H1 (cell line): Measurements from ENCODE around the gene CROCC2. TPM values are rescaled to one million over a fixed set of nuclear protein-coding genes. Genes with fewer than 3 reads are reported as not detected.

Experiments used
- CTCF ChIA-PET: fragments of 300-600 bp; sonication (Branson Sonifier 250); formaldehyde crosslinking; loops from one replicate; lab custom pipeline; 2021; ENCODE audit not compliant: partially characterized antibody; lab: Charles Lee
- POLR2A ChIA-PET: fragments of 300-600 bp; sonication (Branson Sonifier 250); formaldehyde crosslinking; loops from one replicate; lab custom pipeline; 2021; ENCODE audit warnings: inconsistent platforms; ENCODE audit not compliant: partially characterized antibody; lab: Charles Lee
- DNase-seq, 2 experiments: peaks; one replicate each; pipeline versions ENCODE4 v3.0.0 to v3.0.0-alpha.2; 2010 to 2022; ENCODE audit warnings: low spot score in 2 of 2, low read depth in 1 of 2, mixed read lengths in 1 of 2
- FAIRE-seq: peaks from 2 replicates; lab custom pipeline; 2011; peaks lifted over from hg19 to GRCh38; lab: Jason Lieb, UNC
- H2AFZ ChIP-seq: 2 replicates; pipeline ENCODE4 v1.8.1; 2012; ENCODE audit warnings: low read length, inconsistent platforms
- H2AK5ac ChIP-seq: 2 replicates; pipeline ENCODE4 v1.6.1; 2013; ENCODE audit warnings: low read depth, low read length
- H2BK120ac ChIP-seq: replicated peaks from 2 replicates; pipeline ENCODE3; 2013; ENCODE audit warnings: low read depth, low read length, inconsistent platforms
- H2BK12ac ChIP-seq: 2 replicates; pipeline ENCODE4 v1.6.1; 2013; ENCODE audit warnings: low read depth, low read length
- H2BK15ac ChIP-seq: 2 replicates; pipeline ENCODE4 v1.6.1; 2013; ENCODE audit warnings: low read length
- H2BK20ac ChIP-seq: 2 replicates; pipeline ENCODE4 v1.6.1; 2013; ENCODE audit warnings: low read length
- H2BK5ac ChIP-seq: 2 replicates; pipeline ENCODE4 v1.6.1; 2013; ENCODE audit warnings: low read depth, low read length
- H3K14ac ChIP-seq: 2 replicates; pipeline ENCODE4 v1.6.1; 2013; ENCODE audit warnings: inconsistent platforms; ENCODE audit not compliant: insufficient read length
- H3K18ac ChIP-seq: 2 replicates; pipeline ENCODE4 v1.6.1; 2013; ENCODE audit warnings: low read length; ENCODE audit errors: extremely low read depth
- H3K23ac ChIP-seq: 2 replicates; pipeline ENCODE4 v1.6.1; 2013; ENCODE audit warnings: inconsistent platforms; ENCODE audit not compliant: insufficient read length
- H3K23me2 ChIP-seq: 2 replicates; pipeline ENCODE4 v1.6.1; 2013; ENCODE audit warnings: low read depth, low read length
- H3K27ac ChIP-seq: 2 replicates; pipeline ENCODE4 v1.6.1; 2011; ENCODE audit warnings: low read depth, low read length, inconsistent platforms
- H3K27me3 ChIP-seq, 4 experiments: replicated peaks in 1 of 4; 1 replicate in 1 of 4; 2 replicates in 3 of 4; pipeline versions ENCODE4 v1.6.1 to v1.8.1; 2011 to 2013; ENCODE audit warnings: low read length in 3 of 4, mild to moderate bottlenecking in 3 of 4, inconsistent platforms in 2 of 4, mixed read lengths in 2 of 4, moderate library complexity in 1 of 4; ENCODE audit not compliant: control insufficient read depth in 3 of 4, insufficient read depth in 3 of 4; ENCODE audit errors: extremely low read depth in 1 of 4
- H3K36me3 ChIP-seq, 4 experiments: 2 replicates each; pipeline versions ENCODE4 v1.6.1 to v1.8.1; 2011 to 2013; ENCODE audit warnings: mild to moderate bottlenecking in 4 of 4, low read length in 3 of 4, moderate library complexity in 2 of 4, control low read depth in 1 of 4, inconsistent platforms in 1 of 4; ENCODE audit not compliant: insufficient read depth in 4 of 4, control insufficient read depth in 2 of 4
- H3K4ac ChIP-seq: replicated peaks from 2 replicates; pipeline ENCODE3; 2013; ENCODE audit warnings: low read length, low read depth, mixed read lengths, inconsistent platforms; ENCODE audit not compliant: insufficient read length
- H3K4me1 ChIP-seq, 4 experiments: replicated peaks in 1 of 4; 1 replicate in 1 of 4; 2 replicates in 3 of 4; pipeline versions ENCODE4 v1.6.1 to v1.8.1; 2011 to 2013; ENCODE audit warnings: low read length in 3 of 4, inconsistent platforms in 2 of 4, mixed read lengths in 1 of 4; ENCODE audit not compliant: insufficient read depth in 4 of 4, control insufficient read depth in 3 of 4
- H3K4me2 ChIP-seq, 2 experiments: 2 replicates each; pipeline versions ENCODE4 v1.6.1 to v1.8.1; 2011 to 2013; ENCODE audit warnings: low read depth in 2 of 2, low read length in 2 of 2, control low read depth in 1 of 2, inconsistent platforms in 1 of 2, mild to moderate bottlenecking in 1 of 2; ENCODE audit not compliant: insufficient read depth in 1 of 2
- H3K4me3 ChIP-seq, 4 experiments: fragments of 200-600, 300-600 bp in 1 of 4; sonication (generic), shearing (Covaris generic), sonication (Bioruptor Twin) in 1 of 4; 2 replicates each; pipeline versions ENCODE4 v1.5.1 to v1.8.1; 2011 to 2016; ENCODE audit warnings: low read length in 4 of 4, low read depth in 3 of 4, control low read depth in 2 of 4, inconsistent platforms in 2 of 4, mild to moderate bottlenecking in 2 of 4, mixed read lengths in 1 of 4, moderate library complexity in 1 of 4; ENCODE audit not compliant: insufficient read depth in 2 of 4; ENCODE audit errors: extremely low read depth in 1 of 4
- H3K56ac ChIP-seq: replicated peaks from 2 replicates; pipeline ENCODE3; 2013; ENCODE audit warnings: low read depth, mild to moderate bottlenecking, mixed read lengths, low read length, inconsistent platforms; ENCODE audit not compliant: insufficient read length
- H3K79me1 ChIP-seq: 2 replicates; pipeline ENCODE4 v1.6.1; 2013; ENCODE audit warnings: low read depth, low read length, control low read depth
- H3K79me2 ChIP-seq, 2 experiments: 2 replicates each; pipeline versions ENCODE4 v1.6.1 to v1.8.1; 2012 to 2013; ENCODE audit warnings: low read length in 2 of 2, mild to moderate bottlenecking in 2 of 2, inconsistent platforms in 1 of 2; ENCODE audit not compliant: insufficient read depth in 2 of 2, control insufficient read depth in 1 of 2
- H3K9ac ChIP-seq, 4 experiments: replicated peaks in 1 of 4; 1 replicate in 1 of 4; 2 replicates in 3 of 4; pipeline versions ENCODE4 v1.6.1 to v1.8.1; 2011 to 2013; ENCODE audit warnings: low read depth in 3 of 4, low read length in 3 of 4, control low read depth in 2 of 4, mild to moderate bottlenecking in 2 of 4, moderate library complexity in 2 of 4, inconsistent platforms in 1 of 4; ENCODE audit errors: extremely low read depth in 1 of 4
- H3K9me3 ChIP-seq, 2 experiments: 2 replicates each; pipeline versions ENCODE4 v1.6.1 to v1.8.1; 2012 to 2013; ENCODE audit warnings: mild to moderate bottlenecking in 2 of 2, moderate library complexity in 2 of 2, control low read depth in 1 of 2, inconsistent platforms in 1 of 2, low read depth in 1 of 2, low read length in 1 of 2, mixed read lengths in 1 of 2; ENCODE audit not compliant: insufficient read depth in 2 of 2
- H4K20me1 ChIP-seq, 2 experiments: replicated peaks in 1 of 2; 2 replicates each; pipeline versions ENCODE3 to v1.8.1; 2011 to 2013; ENCODE audit warnings: inconsistent platforms in 2 of 2, low read length in 2 of 2, mild to moderate bottlenecking in 1 of 2; ENCODE audit not compliant: insufficient read depth in 2 of 2, control insufficient read depth in 1 of 2
- H4K5ac ChIP-seq: 2 replicates; pipeline ENCODE4 v1.6.1; 2013; ENCODE audit warnings: low read length, low read depth, mixed read lengths, inconsistent platforms; ENCODE audit not compliant: insufficient read length
- H4K8ac ChIP-seq: 2 replicates; pipeline ENCODE4 v1.8.0; 2013; ENCODE audit warnings: mild to moderate bottlenecking, moderate library complexity, low read length, inconsistent platforms; ENCODE audit not compliant: insufficient read depth; ENCODE audit errors: extremely low read depth
- H4K91ac ChIP-seq: replicated peaks from 2 replicates; pipeline ENCODE3; 2013; ENCODE audit warnings: low read length, mixed read lengths, inconsistent platforms; ENCODE audit not compliant: insufficient read length
- ASH2L ChIP-seq: fragments of 200-600, 300-600 bp; sonication (generic); IDR thresholded peaks from one replicate; pipeline ENCODE4 v1.7.1; 2017; ENCODE audit warnings: low read length
- CREB1 ChIP-seq: IDR thresholded peaks from 2 replicates; pipeline ENCODE4 v1.6.1; 2012; ENCODE audit warnings: inconsistent platforms
- EGR1 ChIP-seq: IDR thresholded peaks from 2 replicates; pipeline ENCODE4 v1.6.1; 2011; ENCODE audit warnings: low read depth, low read length, borderline replicate concordance
- EP300 ChIP-seq, 2 experiments: IDR thresholded peaks; 1 replicate in 1 of 2; 2 replicates in 1 of 2; pipeline ENCODE4 v1.6.1; 2011 to 2012; ENCODE audit warnings: low read depth in 2 of 2, low read length in 2 of 2, mild to moderate bottlenecking in 2 of 2, borderline replicate concordance in 1 of 2, inconsistent platforms in 1 of 2, moderate library complexity in 1 of 2
- GABPA ChIP-seq: IDR thresholded peaks from 2 replicates; pipeline ENCODE4 v1.6.1; 2011; ENCODE audit warnings: mild to moderate bottlenecking, low read length, moderate library complexity, borderline replicate concordance; ENCODE audit not compliant: insufficient read depth
- KDM1A ChIP-seq: fragments of 200-600, 300-600 bp; sonication (generic); IDR thresholded peaks from 2 replicates; pipeline ENCODE4 v1.7.1; 2016; ENCODE audit warnings: mild to moderate bottlenecking, low read length, borderline replicate concordance
- NANOG ChIP-seq: IDR thresholded peaks from 2 replicates; pipeline ENCODE4 v1.6.1; 2011; ENCODE audit warnings: low read length, low read depth, mild to moderate bottlenecking, inconsistent platforms; ENCODE audit not compliant: insufficient read depth, poor library complexity, severe bottlenecking
- POU5F1 ChIP-seq: IDR thresholded peaks from 2 replicates; pipeline ENCODE4 v1.6.1; 2011; ENCODE audit warnings: low read depth, mild to moderate bottlenecking, low read length, moderate library complexity
- RBBP5 ChIP-seq: IDR thresholded peaks from 2 replicates; pipeline ENCODE4 v1.7.1; 2012; ENCODE audit warnings: low read depth, mild to moderate bottlenecking, inconsistent platforms, low read length, moderate library complexity, borderline replicate concordance
- SIN3A ChIP-seq, 2 experiments: IDR thresholded peaks in 1 of 2; conservative IDR thresholded peaks in 1 of 2; 2 replicates each; pipeline ENCODE4 v1.6.1; 2011 to 2012; ENCODE audit warnings: low read length in 2 of 2, improper control_type of control experiment in 1 of 2, low read depth in 1 of 2, mild to moderate bottlenecking in 1 of 2
- WGBS, 2 experiments: shearing (Covaris generic) in 1 of 2; methylation state at CpG; one replicate each; pipeline versions ENCODE4 v1.1.6 to v1.1.7; 2013 to 2015; ENCODE audit warnings: low lambda C conversion rate in 2 of 2, mixed read lengths in 2 of 2, inconsistent platforms in 1 of 2, low coverage in 1 of 2, missing lambda C conversion rate in 1 of 2; ENCODE audit not compliant: insufficient replicate concordance in 2 of 2, insufficient coverage in 1 of 2, insufficient read length in 1 of 2; ENCODE audit errors: extremely low coverage in 1 of 2, missing lambda C conversion rate in 1 of 2; 5-methylcytosine and 5-hydroxymethylcytosine counted together
- polyA plus RNA-seq, 7 experiments: library from polyadenylated mRNA; depleted of rRNA in 3 of 7; stranded (reverse) in 5 of 7; unstranded in 2 of 7; fragments of >200 nt in 5 of 7; fragments of 200-250 nt in 2 of 7; gene quantifications; 1 replicate in 5 of 7; 2 replicates in 1 of 7; 4 replicates in 1 of 7; pipeline versions ENCODE4 v1.2.1 to v1.2.3, GENCODE V29; 2011 to 2013; ENCODE audit warnings: missing spikeins in 2 of 7, mixed read lengths in 2 of 7
- total RNA-seq: library from RNA; stranded (reverse); fragmentation: NEBNext Ultra II Directional; extraction: Animal tissue kit (Norgen Biotek cat#: 25700); gene quantifications from 2 replicates; pipeline ENCODE4 v1.2.1, GENCODE V29; 2021
- TF ChIP-seq, protein P1 (sequence below): IDR thresholded peaks from 2 replicates; pipeline ENCODE4 v1.6.1; 2011; ENCODE audit warnings: low read length, improper control_type of control experiment
- TF ChIP-seq, protein P2 (sequence below): IDR thresholded peaks from 2 replicates; pipeline ENCODE4 v1.6.1; 2011; ENCODE audit warnings: low read depth, mild to moderate bottlenecking, low read length; ENCODE audit not compliant: insufficient read depth

Gene CROCC2
- total and polyA plus RNA-seq, 2 of the 8 experiments (the other 6 are each of a cell fraction or from before 2014, with no cell fraction given): not detected

DNA sequence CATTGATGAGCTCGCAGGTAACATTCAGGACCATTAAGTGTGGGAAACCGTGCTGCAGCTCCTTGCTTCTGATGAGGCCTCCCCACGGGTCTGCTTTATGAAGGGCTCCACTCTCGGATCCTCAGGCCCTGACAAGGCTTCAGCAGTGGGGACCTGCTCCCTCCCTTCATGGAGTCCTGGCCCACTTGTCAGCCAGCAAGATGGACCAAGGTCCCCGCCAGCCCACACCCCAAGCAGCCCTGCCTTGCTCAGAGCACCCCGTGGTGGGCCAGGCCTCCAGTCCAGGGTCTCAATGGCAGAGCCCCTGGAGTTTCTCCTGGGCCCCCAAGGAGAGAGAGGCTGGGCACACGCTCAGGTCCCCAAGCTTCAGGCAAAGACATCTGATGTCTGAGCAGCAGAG lies 41.5 kb downstream of the CROCC2 start:
- Histone ChIP-seq H3K4me1 (no peaks in the 10 kb centered on the region), H3K36me3 (no peaks in the 10 kb centered on the region), H2AFZ (no peak overlapping the region), H2BK15ac (no peak overlapping the region), H4K8ac (no peak overlapping the region; the same call in 1 of the 2 replicates), H3K14ac (no peak overlapping the region), H3K4me2 (no peak overlapping the region), H2BK5ac (no peak overlapping the region), H2BK12ac (no peak overlapping the region), H3K27me3 (no peaks in the 10 kb centered on the region), H2AK5ac (no peak overlapping the region), H4K5ac (no peak overlapping the region), H3K9ac (no peak overlapping the region), H3K79me1 (no peaks in the 10 kb centered on the region), H3K4me3 (no peak overlapping the region), H2BK20ac (no peak overlapping the region), H3K4ac (no peak overlapping the region), H4K20me1 (peaks cover 0 to 8% of the 10 kb centered on the region in 2 experiments), H3K23me2 (peaks cover 13% of the 10 kb centered on the region; the same call in 1 of the 2 replicates), H3K23ac (no peak overlapping the region), H4K91ac (no peak overlapping the region), H3K9me3 (no peaks in the 10 kb centered on the region; a peak in 1 of 4 replicates), H3K79me2 (no peaks in the 10 kb centered on the region), H2BK120ac (no peak overlapping the region), H3K18ac (no peak overlapping the region), H3K56ac (no peak overlapping the region), H3K27ac (no peak overlapping the region)
- FAIRE-seq: no peak
- 87% methylated on average over 7 of the region's 7 CpGs; no CpG with 5 or more reads in 1 of the 2 experiments for WGBS, 2 experiments
- DNase-seq: peak in 1 of 2 experiments; percentile 37
- ChIA-PET POLR2A (no interaction called here), CTCF (interaction anchor here (0.6 to 0.7 kb wide), 2 partner anchors 36 to 136 kb away, joined by 3 to 4 read pairs; no protein-coding TSS in a partner anchor)
- no peak for TF ChIP-seq GABPA
- TF ChIP-seq KDM1A: no peak
- no peak for TF ChIP-seq SIN3A (conservative IDR thresholded peaks at IDR 0.05 in 1 of 2, IDR thresholded peaks at IDR 0.05 in 1 of 2; ENCODE audit: low read depth in 1 of 2, low read length in 2 of 2)
- no peak for TF ChIP-seq CREB1
- no peak for TF ChIP-seq EGR1
- no peak for TF ChIP-seq RBBP5
- no peak for TF ChIP-seq ASH2L
- no peak for TF ChIP-seq NANOG
- TF ChIP-seq, protein P1, sequence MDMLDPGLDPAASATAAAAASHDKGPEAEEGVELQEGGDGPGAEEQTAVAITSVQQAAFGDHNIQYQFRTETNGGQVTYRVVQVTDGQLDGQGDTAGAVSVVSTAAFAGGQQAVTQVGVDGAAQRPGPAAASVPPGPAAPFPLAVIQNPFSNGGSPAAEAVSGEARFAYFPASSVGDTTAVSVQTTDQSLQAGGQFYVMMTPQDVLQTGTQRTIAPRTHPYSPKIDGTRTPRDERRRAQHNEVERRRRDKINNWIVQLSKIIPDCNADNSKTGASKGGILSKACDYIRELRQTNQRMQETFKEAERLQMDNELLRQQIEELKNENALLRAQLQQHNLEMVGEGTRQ: no peak
- no peak for TF ChIP-seq POU5F1
- TF ChIP-seq, protein P2, sequence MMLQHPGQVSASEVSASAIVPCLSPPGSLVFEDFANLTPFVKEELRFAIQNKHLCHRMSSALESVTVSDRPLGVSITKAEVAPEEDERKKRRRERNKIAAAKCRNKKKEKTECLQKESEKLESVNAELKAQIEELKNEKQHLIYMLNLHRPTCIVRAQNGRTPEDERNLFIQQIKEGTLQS: no peak
- no peak for TF ChIP-seq EP300 (IDR thresholded peaks at IDR 0.05; ENCODE audit: borderline replicate concordance in 1 of 2, low read depth in 2 of 2, low read length in 2 of 2)
